NCI-H526 treated with DMSO at 0.1 percent for 48 hours (cell line): ENCODE data around the gene SELENON.
A peak's percentile ranks its signal among the peaks of the same experiment; 100 is the strongest.
"Not testable (repeated sequence)": the region's sequence is repeated elsewhere in the genome, so short reads cannot be mapped to it uniquely, and the experiment has no call there.

ENCODE experiments used
- DNase-seq: peaks from one replicate; lab custom pipeline; 2025; lab: John Stamatoyannopoulos, UW

The SELENON gene

GRCh38 chr1:25831569-25832196, 31.7 kb downstream of the SELENON start:
- no peak for DNase-seq

DNA sequence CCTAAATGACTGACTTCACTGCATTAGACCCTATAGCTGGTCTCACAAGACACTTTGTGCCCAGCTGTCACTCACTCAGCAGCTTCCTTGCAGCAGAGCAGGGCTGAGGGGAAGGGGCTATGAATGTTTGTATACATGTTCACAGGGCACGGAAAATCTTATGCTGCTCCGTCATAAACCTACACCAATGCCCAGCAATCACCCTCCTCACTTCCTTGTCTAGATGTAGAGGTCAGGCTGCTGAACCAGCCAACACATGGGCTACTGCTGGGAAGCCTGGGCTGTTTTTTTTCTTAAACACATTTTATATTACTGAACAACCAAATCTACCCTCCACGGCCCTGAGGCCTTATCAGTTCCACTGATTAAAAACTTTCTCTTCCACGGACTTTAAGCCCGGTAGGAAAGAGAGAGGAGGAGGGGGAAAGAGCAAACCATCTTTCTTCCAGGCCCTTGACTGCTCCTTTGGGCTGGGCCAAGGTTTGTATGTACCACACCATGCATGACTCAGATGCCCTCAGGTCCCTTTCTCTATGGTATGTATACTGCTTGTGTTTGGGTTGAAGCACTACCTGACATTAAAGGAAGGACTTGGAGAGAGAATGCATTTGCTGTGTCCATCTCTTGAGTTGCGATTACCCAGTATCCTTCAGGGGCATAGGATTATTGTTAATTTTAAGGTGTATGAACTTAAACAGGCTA, 32.5 kb downstream of the SELENON start:
- DNase-seq, result no peak

- DNase-seq, result no peak
Measured at GRCh38 chr1:25833158-25833557, 33.2 kb downstream of the SELENON start.

- no peak for DNase-seq
Measured at GRCh38 chr1:25834894-25835293, 34.9 kb downstream of the SELENON start.

DNA sequence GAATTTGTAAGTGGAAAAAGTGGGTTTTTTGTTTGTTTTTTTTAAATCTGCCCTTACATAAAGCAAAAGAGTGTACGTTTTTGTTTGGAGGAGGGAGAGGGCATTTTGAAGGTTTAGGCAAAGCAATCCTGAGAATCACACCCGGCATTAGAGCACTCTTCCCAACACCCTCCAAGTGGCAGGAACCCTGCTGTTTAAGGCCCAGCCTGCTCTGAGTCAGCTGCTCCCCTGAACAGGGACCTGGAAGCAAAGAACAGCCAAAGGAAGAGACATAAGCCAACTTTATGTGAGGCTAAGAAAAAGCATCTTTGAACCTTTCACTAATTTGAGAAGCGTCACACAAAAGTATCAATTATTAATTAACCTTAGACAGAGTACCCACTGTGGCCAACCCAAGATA, 36.7 kb downstream of the SELENON start:
- DNase-seq, result no peak

DNA sequence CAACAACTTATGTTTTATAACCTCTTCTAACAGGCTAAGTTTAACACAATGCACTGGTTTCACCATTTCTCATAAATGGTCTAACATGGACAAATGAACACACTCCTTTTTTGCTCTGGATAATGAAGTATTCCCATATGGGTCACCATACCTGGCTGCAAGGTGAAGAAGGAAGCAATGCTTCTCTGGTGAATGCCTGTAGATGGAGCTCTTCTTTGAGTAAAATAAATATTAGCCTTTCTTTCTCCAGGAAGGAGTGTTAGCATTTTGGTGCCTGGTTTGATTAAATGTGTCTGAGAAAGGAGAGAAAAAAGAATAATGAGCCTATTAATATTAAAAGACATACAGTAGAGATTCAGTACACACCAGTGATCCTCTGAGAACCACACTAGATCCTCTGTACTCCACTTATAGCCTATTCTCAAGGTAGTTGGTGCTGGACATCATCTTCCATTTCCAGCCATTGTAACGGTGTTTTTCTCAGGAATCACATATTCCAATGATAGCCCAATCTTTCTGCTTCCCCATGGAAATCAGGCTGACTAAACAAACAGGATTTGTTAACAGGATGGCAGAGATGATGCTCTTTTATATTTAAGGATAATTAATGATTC, 37.4 kb downstream of the SELENON start:
- no peak for DNase-seq

GRCh38 chr1:25839808-25840207, 39.8 kb downstream of the SELENON start:
- not testable (repeated sequence) for DNase-seq

GRCh38 chr1:25843483-25843882, 43.5 kb downstream of the SELENON start:
- DNase-seq, result no peak

DNA sequence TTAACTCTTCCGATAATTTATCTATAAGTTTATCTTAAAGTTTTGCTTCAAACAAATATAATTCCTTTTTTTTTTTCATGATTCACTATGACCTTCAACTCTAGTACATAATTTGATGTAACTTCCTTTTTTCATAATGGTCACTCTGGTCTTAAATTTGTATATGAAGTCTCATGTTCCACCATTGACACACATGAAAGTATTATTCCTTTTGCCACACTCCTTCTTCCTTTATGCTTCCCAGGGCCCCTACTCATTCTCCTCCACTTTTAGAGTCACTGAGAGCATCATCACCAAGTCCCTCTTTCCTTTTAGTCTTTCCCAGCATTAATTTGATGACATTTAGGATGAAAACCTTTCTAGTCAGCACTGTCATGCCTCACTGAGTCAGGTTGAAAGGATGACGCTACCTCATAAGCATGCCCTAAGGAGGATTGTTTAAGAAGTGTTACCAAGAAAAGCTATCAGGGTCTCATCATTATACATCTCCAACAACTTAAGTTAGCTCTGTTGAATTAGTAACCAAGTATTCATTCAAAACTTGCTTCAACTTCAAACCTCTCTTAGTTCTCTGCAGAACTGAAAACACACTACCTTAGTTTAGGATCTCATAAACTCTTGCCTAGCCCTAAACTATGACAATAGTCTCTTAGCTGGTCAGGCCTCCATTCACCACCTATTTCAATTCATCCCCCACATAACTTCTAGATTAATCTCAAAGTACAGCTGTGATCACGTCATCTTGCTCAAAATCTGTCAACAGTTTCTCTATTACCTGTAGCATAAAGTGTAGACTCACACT, 44.7 kb downstream of the SELENON start:
- no peak for DNase-seq

GRCh38 chr1:25845664-25846063, 45.7 kb downstream of the SELENON start:
- no peak for DNase-seq

DNA sequence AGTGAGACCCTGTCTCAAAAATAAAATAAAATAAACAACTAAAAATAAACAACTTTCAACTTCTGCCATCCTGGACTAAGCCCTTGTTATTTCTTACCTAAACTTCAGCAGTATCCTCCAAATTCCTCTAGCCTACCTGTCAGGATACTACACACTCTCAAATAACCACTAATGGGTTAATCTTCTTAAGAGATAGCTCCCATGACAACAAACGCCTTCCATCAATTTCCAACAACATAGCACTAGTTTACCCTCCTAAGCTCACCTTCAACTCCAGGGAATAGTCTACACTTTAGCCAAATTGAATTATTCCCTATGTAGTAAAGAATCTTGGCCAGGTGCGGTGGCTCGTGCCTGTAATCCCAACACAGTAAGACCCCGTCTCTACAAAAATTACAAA, 47.9 kb downstream of the SELENON start:
- DNase-seq, result no peak

- no peak for DNase-seq
Measured at GRCh38 chr1:25848531-25848930, 48.5 kb downstream of the SELENON start.

DNA sequence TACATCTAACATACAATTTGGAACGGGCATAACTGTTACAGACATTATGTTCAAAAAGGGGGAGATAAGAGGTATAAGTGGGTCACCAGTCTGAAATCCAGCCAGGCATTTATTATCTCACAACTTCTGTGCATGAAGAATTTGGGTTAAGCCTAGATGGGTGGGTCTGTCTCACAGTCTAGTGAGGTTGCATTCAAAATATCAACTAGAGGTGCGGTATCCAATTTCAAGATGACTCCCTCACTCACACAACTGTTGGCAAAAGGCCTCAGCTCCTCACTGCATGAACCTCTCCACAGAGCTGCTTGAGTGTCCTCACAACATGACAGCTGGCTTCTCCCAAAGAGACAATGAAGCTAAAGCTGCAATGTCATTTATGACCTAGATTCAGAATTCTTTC, 54.6 kb downstream of the SELENON start:
- DNase-seq, result no peak

DNA sequence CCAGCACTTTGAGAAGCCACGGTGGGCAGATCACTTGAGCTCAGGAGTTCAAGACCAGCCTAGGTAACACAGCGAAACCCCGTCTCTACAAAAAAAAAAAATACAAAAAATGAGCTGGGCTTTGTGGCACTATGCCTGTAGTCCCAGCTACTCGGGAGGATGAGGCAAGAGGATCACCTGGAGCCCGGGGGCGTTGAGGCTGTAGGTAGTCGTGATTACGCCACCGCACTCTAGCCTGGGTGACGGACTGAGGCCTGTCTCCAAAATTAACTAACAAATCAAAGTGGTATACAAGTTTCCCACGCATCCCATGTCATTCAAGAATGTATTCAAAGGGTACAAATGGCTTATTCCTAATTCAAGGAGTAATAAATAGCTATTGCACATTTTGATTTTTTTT, 56.9 kb downstream of the SELENON start:
- DNase-seq, result no peak

GRCh38 chr1:25858494-25858893, 58.5 kb downstream of the SELENON start:
- no peak for DNase-seq

GRCh38 chr1:25858906-25859789, 59.2 kb downstream of the SELENON start, which contains the start of gene AUNIP:
Gene AUNIP (minus strand): TSS chr1:25859457. CDS start chr1:25859357, 100 bp downstream.
- DNase-seq, result peak; percentile 76

GRCh38 chr1:25861316-25862286, 61.6 kb downstream of the SELENON start:
- no peak for DNase-seq

GRCh38 chr1:25862785-25863485, 62.9 kb downstream of the SELENON start:
- no peak for DNase-seq

GRCh38 chr1:25863486-25864262, 63.7 kb downstream of the SELENON start:
- no peak for DNase-seq
